DND-41 (cell line): ENCODE measurements around the gene KCTD3.

Experiments used
- ATAC-seq: fragments of 200-7000 bp; cut with Tn5 transposase; 3 replicates; pipeline ENCODE4 v1.9.1; 2021; ENCODE audit warnings: low read depth; ENCODE audit not compliant: insufficient read depth
- DNase-seq: peaks from one replicate; pipeline ENCODE4 v3.0.0-alpha.2; 2020
- H2AFZ ChIP-seq: 2 replicates; pipeline ENCODE4 v1.6.0; 2012; ENCODE audit warnings: low read depth, low read length
- H3K27ac ChIP-seq: 2 replicates; pipeline ENCODE4 v1.5.1; 2012; ENCODE audit warnings: low read length, inconsistent platforms
- H3K27me3 ChIP-seq: fragments of 200-600 bp; sonication (generic); 2 replicates; pipeline ENCODE4 v1.6.0; 2012; ENCODE audit warnings: low read length, mild to moderate bottlenecking, inconsistent platforms; ENCODE audit not compliant: insufficient read depth, poor library complexity
- H3K36me3 ChIP-seq: 2 replicates; pipeline ENCODE4 v1.5.1; 2012; ENCODE audit warnings: low read length, inconsistent platforms; ENCODE audit not compliant: insufficient read depth
- H3K4me1 ChIP-seq: 2 replicates; pipeline ENCODE4 v1.5.1; 2012; ENCODE audit warnings: mild to moderate bottlenecking, low read length; ENCODE audit not compliant: insufficient read depth
- H3K4me2 ChIP-seq: 2 replicates; pipeline ENCODE4 v1.6.0; 2012; ENCODE audit warnings: mild to moderate bottlenecking, moderate library complexity, low read length, inconsistent platforms; ENCODE audit not compliant: insufficient read depth
- H3K4me3 ChIP-seq, 2 experiments: fragments of 200-600 bp in 1 of 2; shearing (Covaris generic) in 1 of 2; 2 replicates each; pipeline ENCODE4 v1.5.1; 2012 to 2016; ENCODE audit warnings: inconsistent platforms in 2 of 2, low read length in 2 of 2, mild to moderate bottlenecking in 2 of 2, low read depth in 1 of 2, moderate library complexity in 1 of 2
- H3K79me2 ChIP-seq: 2 replicates; pipeline ENCODE4 v1.6.0; 2012; ENCODE audit warnings: low read length, inconsistent platforms; ENCODE audit not compliant: insufficient read depth
- H3K9ac ChIP-seq: 2 replicates; pipeline ENCODE4 v1.6.0; 2012; ENCODE audit warnings: low read depth, mild to moderate bottlenecking, inconsistent platforms, low read length, moderate library complexity
- H3K9me3 ChIP-seq: 2 replicates; pipeline ENCODE4 v1.5.1; 2012; ENCODE audit warnings: low read length, moderate library complexity, mild to moderate bottlenecking, inconsistent platforms; ENCODE audit not compliant: insufficient read depth, severe bottlenecking
- H4K20me1 ChIP-seq: 2 replicates; pipeline ENCODE4 v1.6.0; 2012; ENCODE audit warnings: low read length; ENCODE audit not compliant: insufficient read depth
- EZH2 ChIP-seq: IDR thresholded peaks from 3 replicates; pipeline ENCODE4 v1.6.1; 2012; ENCODE audit warnings: borderline replicate concordance, low read depth, mild to moderate bottlenecking, moderate library complexity, low read length, inconsistent platforms; ENCODE audit not compliant: severe bottlenecking
- TF ChIP-seq, protein P1 (sequence below): IDR thresholded peaks from 2 replicates; pipeline ENCODE4 v1.5.1; 2012; ENCODE audit warnings: borderline replicate concordance, low read length, moderate library complexity, mild to moderate bottlenecking; ENCODE audit not compliant: poor library complexity, severe bottlenecking; ENCODE audit errors: extremely low read depth

Gene KCTD3

DNA sequence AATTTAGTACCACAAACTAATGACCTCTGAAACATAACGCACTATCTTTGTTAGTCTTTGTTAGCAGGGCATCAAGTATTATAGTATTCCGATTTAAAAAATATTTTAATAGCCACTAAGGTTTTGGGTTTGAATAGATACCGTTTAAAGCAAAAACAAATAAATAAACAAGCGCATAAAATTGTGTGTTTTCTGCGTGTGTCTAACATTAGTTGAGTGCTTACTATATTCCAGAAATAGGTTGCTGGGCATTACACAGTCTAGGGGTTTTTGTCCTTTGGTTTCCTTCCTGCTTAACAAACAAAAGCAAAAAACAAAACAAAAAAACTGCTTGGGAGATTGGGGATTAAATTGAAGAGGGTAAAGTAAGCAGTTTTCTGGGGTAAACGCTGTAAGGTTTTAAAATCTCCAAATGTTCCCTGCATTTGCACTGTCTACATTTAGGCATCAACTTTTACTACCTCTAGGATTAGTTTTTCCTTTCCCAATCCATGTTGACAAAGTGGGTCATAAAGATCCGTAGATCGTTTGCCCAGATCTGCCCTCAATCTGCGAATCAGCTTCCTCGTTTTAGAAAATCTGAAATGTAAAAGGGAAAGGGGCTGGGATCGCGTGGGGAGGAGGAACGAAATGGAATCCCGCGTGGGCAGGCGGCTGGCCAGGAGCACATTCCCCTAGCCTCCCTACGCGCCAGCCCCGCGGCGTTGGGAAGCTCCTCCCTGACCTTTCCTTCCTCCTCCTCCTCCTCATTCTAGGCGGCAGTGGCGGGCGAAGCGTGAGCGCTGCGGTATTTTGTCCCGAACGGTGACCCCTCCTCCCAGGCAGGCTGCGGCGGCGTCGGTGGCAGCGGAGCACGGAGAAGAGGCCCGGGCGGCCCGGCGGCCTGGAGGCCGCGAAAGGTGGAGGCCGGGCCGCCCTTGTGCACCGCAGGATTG lies at the start of gene KCTD3:
KCTD3 (plus strand) TSS at position 749 of the 935 bp plus-strand sequence. CDS start 382 bp downstream, outside the sequence.
- H3K4me1 ChIP-seq = peaks cover 20% of the 10 kb centered on the region; the same call in 1 of the 2 replicates
- H3K4me2 ChIP-seq = peak within 1 kb of the TSS; percentile 68
- DNase-seq (peak; percentile 67), ATAC-seq (peak; percentile 75)
- no peaks in the 10 kb centered on the region for H3K9me3 ChIP-seq
- H3K4me3 ChIP-seq = peak within 1 kb of the TSS; percentile 23 to 64; a peak in 3 of 4 replicates
- peak within 1 kb of the TSS; percentile 92 for H2AFZ ChIP-seq
- peaks cover 41% of the 10 kb centered on the region for H3K79me2 ChIP-seq
- H3K9ac ChIP-seq = peak within 1 kb of the TSS; percentile 69
- H4K20me1 ChIP-seq = no peaks in the 10 kb centered on the region
- H3K27me3 ChIP-seq = no peaks in the 10 kb centered on the region
- H3K36me3 ChIP-seq = no peaks in the 10 kb centered on the region
- peak within 1 kb of the TSS; percentile 73 for H3K27ac ChIP-seq
- no peak for TF ChIP-seq EZH2
- TF ChIP-seq, protein P1, sequence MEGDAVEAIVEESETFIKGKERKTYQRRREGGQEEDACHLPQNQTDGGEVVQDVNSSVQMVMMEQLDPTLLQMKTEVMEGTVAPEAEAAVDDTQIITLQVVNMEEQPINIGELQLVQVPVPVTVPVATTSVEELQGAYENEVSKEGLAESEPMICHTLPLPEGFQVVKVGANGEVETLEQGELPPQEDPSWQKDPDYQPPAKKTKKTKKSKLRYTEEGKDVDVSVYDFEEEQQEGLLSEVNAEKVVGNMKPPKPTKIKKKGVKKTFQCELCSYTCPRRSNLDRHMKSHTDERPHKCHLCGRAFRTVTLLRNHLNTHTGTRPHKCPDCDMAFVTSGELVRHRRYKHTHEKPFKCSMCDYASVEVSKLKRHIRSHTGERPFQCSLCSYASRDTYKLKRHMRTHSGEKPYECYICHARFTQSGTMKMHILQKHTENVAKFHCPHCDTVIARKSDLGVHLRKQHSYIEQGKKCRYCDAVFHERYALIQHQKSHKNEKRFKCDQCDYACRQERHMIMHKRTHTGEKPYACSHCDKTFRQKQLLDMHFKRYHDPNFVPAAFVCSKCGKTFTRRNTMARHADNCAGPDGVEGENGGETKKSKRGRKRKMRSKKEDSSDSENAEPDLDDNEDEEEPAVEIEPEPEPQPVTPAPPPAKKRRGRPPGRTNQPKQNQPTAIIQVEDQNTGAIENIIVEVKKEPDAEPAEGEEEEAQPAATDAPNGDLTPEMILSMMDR = no peak

DNA sequence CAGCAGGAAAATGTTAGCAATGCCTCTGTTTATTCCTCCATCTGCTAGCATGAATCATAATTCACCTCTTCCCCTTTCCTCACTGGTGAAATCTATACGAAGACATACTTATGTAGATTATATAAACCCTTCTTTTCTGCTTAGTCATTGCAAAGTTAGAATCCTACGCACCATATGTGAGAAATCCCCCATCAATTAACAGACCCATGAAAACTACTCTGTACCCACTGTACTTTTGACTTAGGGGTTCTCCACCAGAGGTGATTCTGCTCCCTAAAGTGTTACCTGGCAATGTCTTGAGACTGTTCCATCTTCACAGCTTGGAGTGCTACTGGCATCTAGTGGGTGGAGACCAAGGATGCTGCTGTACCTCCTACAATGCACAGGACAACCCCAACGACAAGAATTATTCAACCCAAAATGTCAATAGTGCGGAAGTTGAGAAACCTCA lies 49.6 kb upstream of the KCTD3 start:
- no peaks in the 10 kb centered on the region for H3K4me1 ChIP-seq
- TF ChIP-seq EZH2 = no peak
- TF ChIP-seq, protein P1 = no peak
- no peak overlapping the region for H3K4me3 ChIP-seq
- no peak overlapping the region for H2AFZ ChIP-seq
- H3K9ac ChIP-seq = no peak overlapping the region
- H3K27ac ChIP-seq = no peak overlapping the region
- ATAC-seq (no peak), DNase-seq (no peak)
- no peaks in the 10 kb centered on the region for H3K36me3 ChIP-seq
- H3K27me3 ChIP-seq = no peaks in the 10 kb centered on the region
- H3K4me2 ChIP-seq = no peak overlapping the region
- H3K79me2 ChIP-seq = no peaks in the 10 kb centered on the region
- no peaks in the 10 kb centered on the region for H3K9me3 ChIP-seq
- no peaks in the 10 kb centered on the region for H4K20me1 ChIP-seq

DNA sequence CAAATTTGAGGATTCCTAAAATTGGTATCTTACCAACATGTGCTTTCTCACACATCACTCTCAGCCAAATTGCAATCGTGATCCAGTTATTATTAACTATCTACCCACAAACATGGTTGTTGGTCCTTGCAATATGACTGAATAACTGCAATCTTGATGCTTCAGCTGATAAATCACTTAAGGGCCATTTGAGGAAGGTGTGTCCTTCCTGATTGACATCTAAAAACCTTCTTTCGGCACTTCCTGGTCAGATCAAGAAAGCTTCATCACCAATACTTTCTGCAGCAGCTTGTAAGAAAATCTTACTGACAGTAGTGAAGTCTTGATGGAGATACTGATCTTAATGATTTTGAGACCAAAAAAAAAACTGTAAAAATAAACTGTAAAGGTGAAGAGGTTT lies 48.5 kb upstream of the KCTD3 start:
- H2AFZ ChIP-seq = no peak overlapping the region
- ATAC-seq (no peak), DNase-seq (no peak)

More for the DNA sequence above, 48.5 kb upstream of the KCTD3 start:
- H3K4me2 ChIP-seq = no peak overlapping the region
- H3K9me3 ChIP-seq = no peaks in the 10 kb centered on the region
- TF ChIP-seq, protein P1 = no peak
- no peak for TF ChIP-seq EZH2
- no peaks in the 10 kb centered on the region for H3K36me3 ChIP-seq
- H3K4me1 ChIP-seq = no peaks in the 10 kb centered on the region
- H3K9ac ChIP-seq = no peak overlapping the region
- no peaks in the 10 kb centered on the region for H3K79me2 ChIP-seq
- H3K27ac ChIP-seq = no peak overlapping the region
- no peak overlapping the region for H3K4me3 ChIP-seq
- H4K20me1 ChIP-seq = no peaks in the 10 kb centered on the region
- H3K27me3 ChIP-seq = no peaks in the 10 kb centered on the region
